SK-N-SH treated with all-trans-retinoic acid at 6 μM for 48 hours (cell line): Measurements from ENCODE around the gene NPB.

ENCODE experiments used
- ATAC-seq: fragments of 200-7000 bp; cut with Tn5 transposase; 3 replicates; pipeline ENCODE4 v1.9.1; 2020; ENCODE audit warnings: mild to moderate bottlenecking, moderate library complexity
- ARNTL ChIP-seq: fragments of 450-650 bp; formaldehyde crosslinking; IDR thresholded peaks from 2 replicates; pipeline ENCODE4 v1.5.0; 2020; ENCODE audit warnings: low read depth, mild to moderate bottlenecking, moderate library complexity, borderline replicate concordance
- BACH2 ChIP-seq: fragments of 250-450 bp; sonication (Bioruptor Pico); IDR thresholded peaks from 2 replicates; pipeline ENCODE4 v1.9.0; 2021; ENCODE audit warnings: mild to moderate bottlenecking, borderline replicate concordance
- CREB5 ChIP-seq: fragments of 250-450 bp; sonication (Bioruptor Pico); IDR thresholded peaks from 2 replicates; pipeline ENCODE4 v1.5.1; 2020; ENCODE audit warnings: low read depth, mild to moderate bottlenecking, moderate library complexity
- CSDC2 ChIP-seq: fragments of 250-450 bp; sonication (Bioruptor Pico); IDR thresholded peaks from 2 replicates; pipeline ENCODE4 v1.5.0; 2020; ENCODE audit warnings: mild to moderate bottlenecking, moderate library complexity
- CSRNP3 ChIP-seq: fragments of 250-450 bp; sonication (Bioruptor Pico); IDR thresholded peaks from 2 replicates; pipeline ENCODE4 v1.5.1; 2021; ENCODE audit warnings: mild to moderate bottlenecking, moderate library complexity
- GLIS3 ChIP-seq: fragments of 250-450 bp; sonication (Bioruptor Pico); IDR thresholded peaks from 2 replicates; pipeline ENCODE4 v1.5.0; 2020; ENCODE audit warnings: mild to moderate bottlenecking, moderate library complexity
- ISL1 ChIP-seq: fragments of 250-450 bp; sonication (Bioruptor Pico); IDR thresholded peaks from 2 replicates; pipeline ENCODE4 v2.1.2; 2022; ENCODE audit warnings: mild to moderate bottlenecking, moderate library complexity
- OSR1 ChIP-seq: fragments of 250-450 bp; sonication (Bioruptor Pico); IDR thresholded peaks from 2 replicates; pipeline ENCODE4 v1.8.0; 2022; ENCODE audit warnings: moderate library complexity, mild to moderate bottlenecking, inconsistent platforms
- PATZ1 ChIP-seq: fragments of 250-450 bp; sonication (Bioruptor Pico); IDR thresholded peaks from 2 replicates; pipeline ENCODE4 v1.8.0; 2020; ENCODE audit warnings: mild to moderate bottlenecking, moderate library complexity, borderline replicate concordance
- POU6F1 ChIP-seq: fragments of 250-450 bp; sonication (Bioruptor Pico); IDR thresholded peaks from 2 replicates; pipeline ENCODE4 v1.8.0; 2021; ENCODE audit warnings: low read depth, mild to moderate bottlenecking, moderate library complexity, borderline replicate concordance
- PPARA ChIP-seq: fragments of 250-450 bp; sonication (Bioruptor Pico); IDR thresholded peaks from 2 replicates; pipeline ENCODE4 v1.5.0; 2020; ENCODE audit warnings: mild to moderate bottlenecking, borderline replicate concordance
- RARB ChIP-seq: fragments of 250-450 bp; sonication (Bioruptor Pico); IDR thresholded peaks from 2 replicates; pipeline ENCODE4 v1.8.0; 2021; ENCODE audit warnings: mild to moderate bottlenecking, moderate library complexity
- SNAI2 ChIP-seq: fragments of 250-450 bp; sonication (Bioruptor Pico); IDR thresholded peaks from 2 replicates; pipeline ENCODE4 v1.5.0; 2020; ENCODE audit warnings: mild to moderate bottlenecking, moderate library complexity
- TCF4 ChIP-seq: fragments of 250-450 bp; sonication (Bioruptor Pico); IDR thresholded peaks from 2 replicates; pipeline ENCODE4 v1.8.0; 2021; ENCODE audit warnings: mild to moderate bottlenecking, moderate library complexity, borderline replicate concordance
- ZC3H10 ChIP-seq: fragments of 250-450 bp; sonication (Bioruptor Pico); IDR thresholded peaks from 2 replicates; pipeline ENCODE4 v1.5.1; 2021; ENCODE audit warnings: mild to moderate bottlenecking, moderate library complexity
- ZFP30 ChIP-seq: fragments of 450-650 bp; formaldehyde crosslinking; IDR thresholded peaks from 2 replicates; pipeline ENCODE4 v1.5.0; 2022; ENCODE audit warnings: mild to moderate bottlenecking, moderate library complexity
- ZNF565 ChIP-seq: fragments of 450-650 bp; formaldehyde crosslinking; conservative IDR thresholded peaks from 2 replicates; pipeline ENCODE4 v1.5.0; 2020; ENCODE audit warnings: low read depth, mild to moderate bottlenecking, moderate library complexity
- ZNF70 ChIP-seq: fragments of 450-650 bp; formaldehyde crosslinking; IDR thresholded peaks from 2 replicates; pipeline ENCODE4 v1.5.0; 2020; ENCODE audit warnings: mild to moderate bottlenecking, moderate library complexity
- ZNF8 ChIP-seq: fragments of 450-650 bp; formaldehyde crosslinking; IDR thresholded peaks from 2 replicates; pipeline ENCODE4 v1.5.0; 2020; ENCODE audit warnings: mild to moderate bottlenecking, moderate library complexity

Gene NPB

GRCh38 chr17:81916234-81917001 lies 14.4 kb downstream of the NPB start:
- 0 out of 3 replicates have a peak, but pooled peaks have one; percentile 4 for ATAC-seq
- TF ChIP-seq ZFP30 = no peak
- TF ChIP-seq BACH2 (CRISPR knock-in tag) = no peak
- no peak for TF ChIP-seq GLIS3 (CRISPR knock-in tag)
- no peak for TF ChIP-seq CSRNP3 (CRISPR knock-in tag)
- no peak for TF ChIP-seq RARB (CRISPR knock-in tag)
- no peak for TF ChIP-seq PPARA
- no peak for TF ChIP-seq ZC3H10 (CRISPR knock-in tag)
- no peak for TF ChIP-seq PATZ1
- no peak for TF ChIP-seq ZNF70
- TF ChIP-seq CREB5 (CRISPR knock-in tag) = no peak
- TF ChIP-seq ISL1 (CRISPR knock-in tag) = no peak
- TF ChIP-seq ARNTL = no peak
- TF ChIP-seq TCF4 (CRISPR knock-in tag) = no peak
- TF ChIP-seq POU6F1 (CRISPR knock-in tag) = no peak
- TF ChIP-seq CSDC2 (CRISPR knock-in tag) = no peak
- TF ChIP-seq OSR1 (CRISPR knock-in tag) = no peak
- TF ChIP-seq ZNF8 = no peak
- TF ChIP-seq SNAI2 (CRISPR knock-in tag) = no peak
- TF ChIP-seq ZNF565 (CRISPR knock-in tag) = no peak

GRCh38 chr17:81917565-81918332 lies 15.7 kb downstream of the NPB start, which contains the start of gene SIRT7:
TSS of gene SIRT7 (minus strand) at chr17:81918176. CDS start at chr17:81918131, 45 bp downstream.
- peak; percentile 78 for ATAC-seq
- TF ChIP-seq ISL1 (CRISPR knock-in tag) (no peak), POU6F1 (CRISPR knock-in tag) (no peak)

GRCh38 chr17:81918333-81918669 lies 16.3 kb downstream of the NPB start:
- peak; percentile 51 for ATAC-seq
